Osteoblast (primary cell): ENCODE results near the gene ARMC12. TPM values are rescaled to one million over a fixed set of nuclear protein-coding genes. Genes with fewer than 3 reads are reported as not detected.

Experiments
- DNase-seq: peaks from one replicate; pipeline ENCODE4 v3.0.0; 2011; ENCODE audit warnings: low spot score, mixed read lengths; ENCODE audit not compliant: insufficient read length; ENCODE audit errors: missing footprints
- H2AFZ ChIP-seq: 2 replicates; pipeline ENCODE4 v1.6.0; 2011; ENCODE audit warnings: mild to moderate bottlenecking, low read length
- H3K27ac ChIP-seq: 2 replicates; pipeline ENCODE4 v1.5.1; 2011; ENCODE audit warnings: mild to moderate bottlenecking, low read depth, low read length, moderate library complexity
- H3K27me3 ChIP-seq: 2 replicates; pipeline ENCODE4 v1.6.0; 2012; ENCODE audit warnings: mild to moderate bottlenecking, control low read depth, inconsistent platforms, low read length, moderate library complexity; ENCODE audit not compliant: insufficient read depth
- H3K36me3 ChIP-seq: 2 replicates; pipeline ENCODE4 v1.5.1; 2011; ENCODE audit warnings: mild to moderate bottlenecking, low read length, control low read depth, moderate library complexity; ENCODE audit not compliant: insufficient read depth
- H3K4me1 ChIP-seq: 2 replicates; pipeline ENCODE4 v1.5.1; 2011; ENCODE audit warnings: mild to moderate bottlenecking, low read length, control low read depth, moderate library complexity; ENCODE audit not compliant: insufficient read depth
- H3K4me2 ChIP-seq: 2 replicates; pipeline ENCODE4 v1.6.0; 2011; ENCODE audit warnings: mild to moderate bottlenecking, low read length; ENCODE audit not compliant: insufficient read depth
- H3K4me3 ChIP-seq: fragments of 200-600 bp; sonication (generic); 3 replicates; pipeline ENCODE4 v1.5.1; 2012; ENCODE audit warnings: mild to moderate bottlenecking, low read length, inconsistent platforms; ENCODE audit not compliant: insufficient read depth
- H3K79me2 ChIP-seq: 2 replicates; pipeline ENCODE4 v1.6.0; 2012; ENCODE audit warnings: mild to moderate bottlenecking, low read length, control low read depth, inconsistent platforms; ENCODE audit not compliant: insufficient read depth
- H3K9me3 ChIP-seq: 2 replicates; pipeline ENCODE4 v1.5.1; 2011; ENCODE audit warnings: low read depth, low read length, control low read depth
- H4K20me1 ChIP-seq: 2 replicates; pipeline ENCODE4 v1.6.0; 2012; ENCODE audit warnings: mild to moderate bottlenecking, low read length, control low read depth; ENCODE audit not compliant: insufficient read depth
- total RNA-seq: library from RNA; depleted of rRNA; stranded (reverse); fragments of >200 nt; gene quantifications from 2 replicates; pipeline ENCODE4 v1.2.3, GENCODE V29; 2012
- TF ChIP-seq, protein P1 (sequence below): IDR thresholded peaks from 2 replicates; pipeline ENCODE4 v1.5.1; 2011; ENCODE audit warnings: mild to moderate bottlenecking, low read depth, low read length, moderate library complexity; ENCODE audit errors: extremely low read depth

The ARMC12 gene
- total RNA-seq, 1 donor, result 0.36 TPM

DNA sequence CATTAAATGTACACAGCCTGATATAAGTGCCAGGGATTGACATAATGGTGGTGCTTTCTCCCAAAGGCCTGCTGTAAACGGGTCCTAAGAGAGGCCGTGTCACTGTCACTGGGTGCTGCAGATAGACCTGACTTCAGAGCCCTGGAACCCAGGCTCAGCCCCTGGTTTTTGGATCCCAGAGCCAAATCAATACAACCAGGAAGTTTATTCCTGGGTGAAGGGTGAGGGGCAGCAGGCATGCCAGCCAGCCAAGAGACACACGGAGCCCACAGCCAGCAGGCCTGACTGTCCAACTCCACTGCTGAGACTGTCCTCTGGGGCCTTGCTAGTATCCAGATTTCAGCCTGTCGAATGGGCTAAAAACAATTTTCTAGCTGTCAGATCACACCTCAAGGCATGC is 12.8 kb upstream of the ARMC12 start:
- no peak overlapping the region for H3K27ac ChIP-seq
- no peaks in the 10 kb centered on the region for H4K20me1 ChIP-seq
- H3K4me1 ChIP-seq, result peaks cover 35% of the 10 kb centered on the region
- TF ChIP-seq, protein P1, sequence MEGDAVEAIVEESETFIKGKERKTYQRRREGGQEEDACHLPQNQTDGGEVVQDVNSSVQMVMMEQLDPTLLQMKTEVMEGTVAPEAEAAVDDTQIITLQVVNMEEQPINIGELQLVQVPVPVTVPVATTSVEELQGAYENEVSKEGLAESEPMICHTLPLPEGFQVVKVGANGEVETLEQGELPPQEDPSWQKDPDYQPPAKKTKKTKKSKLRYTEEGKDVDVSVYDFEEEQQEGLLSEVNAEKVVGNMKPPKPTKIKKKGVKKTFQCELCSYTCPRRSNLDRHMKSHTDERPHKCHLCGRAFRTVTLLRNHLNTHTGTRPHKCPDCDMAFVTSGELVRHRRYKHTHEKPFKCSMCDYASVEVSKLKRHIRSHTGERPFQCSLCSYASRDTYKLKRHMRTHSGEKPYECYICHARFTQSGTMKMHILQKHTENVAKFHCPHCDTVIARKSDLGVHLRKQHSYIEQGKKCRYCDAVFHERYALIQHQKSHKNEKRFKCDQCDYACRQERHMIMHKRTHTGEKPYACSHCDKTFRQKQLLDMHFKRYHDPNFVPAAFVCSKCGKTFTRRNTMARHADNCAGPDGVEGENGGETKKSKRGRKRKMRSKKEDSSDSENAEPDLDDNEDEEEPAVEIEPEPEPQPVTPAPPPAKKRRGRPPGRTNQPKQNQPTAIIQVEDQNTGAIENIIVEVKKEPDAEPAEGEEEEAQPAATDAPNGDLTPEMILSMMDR, result no peak
- no peak overlapping the region for H2AFZ ChIP-seq
- H3K4me3 ChIP-seq, result no peak overlapping the region
- no peaks in the 10 kb centered on the region for H3K79me2 ChIP-seq
- no peaks in the 10 kb centered on the region for H3K9me3 ChIP-seq
- DNase-seq, result no peak
- no peaks in the 10 kb centered on the region for H3K27me3 ChIP-seq
- no peak overlapping the region for H3K4me2 ChIP-seq
- no peaks in the 10 kb centered on the region for H3K36me3 ChIP-seq

DNA sequence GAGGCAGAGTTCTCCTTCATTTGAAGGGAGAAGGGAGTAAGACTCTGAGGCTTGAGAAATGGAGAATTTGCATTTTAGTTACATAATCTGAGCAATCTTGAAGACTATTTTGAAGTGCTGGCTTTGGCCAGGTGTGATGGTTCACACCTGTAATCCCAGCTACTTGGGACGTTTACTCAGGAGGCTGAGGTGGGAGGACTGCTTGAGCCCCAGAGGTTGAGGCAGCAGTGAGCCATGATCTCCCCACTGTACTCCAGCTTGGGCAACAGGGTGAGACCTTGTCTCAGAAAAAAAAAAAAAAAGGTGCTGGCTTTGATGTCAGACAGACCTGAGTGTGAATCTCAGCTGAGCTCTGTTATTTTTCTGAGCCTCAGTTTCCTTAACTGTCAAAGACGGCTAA is 12.4 kb upstream of the ARMC12 start:
- Histone ChIP-seq H2AFZ (no peak overlapping the region), H4K20me1 (no peaks in the 10 kb centered on the region), H3K36me3 (no peaks in the 10 kb centered on the region), H3K4me2 (no peak overlapping the region), H3K4me3 (no peak overlapping the region), H3K27ac (no peak overlapping the region), H3K4me1 (peaks cover 35% of the 10 kb centered on the region), H3K27me3 (no peaks in the 10 kb centered on the region), H3K79me2 (no peaks in the 10 kb centered on the region), H3K9me3 (no peaks in the 10 kb centered on the region)
- no peak for DNase-seq
- TF ChIP-seq, protein P1, result no peak

DNA sequence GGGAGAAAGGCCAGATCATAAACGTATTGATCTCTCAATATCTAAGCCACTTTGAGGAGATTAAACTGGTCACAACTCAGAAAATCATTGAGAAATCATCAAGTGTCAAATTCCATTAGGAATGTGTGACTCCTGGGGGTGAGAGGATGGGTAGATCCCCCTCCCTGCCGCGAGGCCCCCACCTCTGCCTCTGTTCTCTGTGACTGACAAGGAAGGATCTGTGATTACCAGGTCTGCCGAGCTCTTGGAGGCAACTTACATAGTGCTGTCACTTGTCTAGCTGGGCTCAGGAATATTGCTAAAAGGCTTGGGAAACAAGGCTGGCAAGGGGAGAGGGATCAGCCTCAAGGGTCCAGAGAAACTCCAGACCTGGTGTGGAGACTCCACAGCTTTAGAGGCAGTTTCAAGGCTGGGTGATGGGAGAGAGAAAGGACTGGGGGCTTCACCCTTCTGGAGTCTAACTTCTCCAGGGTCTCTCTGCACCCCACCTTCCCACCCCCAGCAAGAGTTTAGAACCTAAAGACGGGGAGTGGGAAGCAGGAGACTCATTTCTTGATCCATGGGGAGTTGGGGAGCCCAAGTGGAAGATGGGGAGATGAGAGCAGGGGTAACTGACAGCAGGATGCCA is 11.6 kb upstream of the ARMC12 start:
- H3K79me2 ChIP-seq, result no peaks in the 10 kb centered on the region
- no peaks in the 10 kb centered on the region for H4K20me1 ChIP-seq
- H3K4me1 ChIP-seq, result peaks cover 30% of the 10 kb centered on the region
- H3K27ac ChIP-seq, result no peak overlapping the region
- no peak overlapping the region for H3K4me2 ChIP-seq
- peak overlapping the region; percentile 33 for H2AFZ ChIP-seq
- no peaks in the 10 kb centered on the region for H3K36me3 ChIP-seq
- DNase-seq, result no peak
- H3K9me3 ChIP-seq, result no peaks in the 10 kb centered on the region
- TF ChIP-seq, protein P1, result no peak
- no peak overlapping the region for H3K4me3 ChIP-seq
- no peaks in the 10 kb centered on the region for H3K27me3 ChIP-seq

DNA sequence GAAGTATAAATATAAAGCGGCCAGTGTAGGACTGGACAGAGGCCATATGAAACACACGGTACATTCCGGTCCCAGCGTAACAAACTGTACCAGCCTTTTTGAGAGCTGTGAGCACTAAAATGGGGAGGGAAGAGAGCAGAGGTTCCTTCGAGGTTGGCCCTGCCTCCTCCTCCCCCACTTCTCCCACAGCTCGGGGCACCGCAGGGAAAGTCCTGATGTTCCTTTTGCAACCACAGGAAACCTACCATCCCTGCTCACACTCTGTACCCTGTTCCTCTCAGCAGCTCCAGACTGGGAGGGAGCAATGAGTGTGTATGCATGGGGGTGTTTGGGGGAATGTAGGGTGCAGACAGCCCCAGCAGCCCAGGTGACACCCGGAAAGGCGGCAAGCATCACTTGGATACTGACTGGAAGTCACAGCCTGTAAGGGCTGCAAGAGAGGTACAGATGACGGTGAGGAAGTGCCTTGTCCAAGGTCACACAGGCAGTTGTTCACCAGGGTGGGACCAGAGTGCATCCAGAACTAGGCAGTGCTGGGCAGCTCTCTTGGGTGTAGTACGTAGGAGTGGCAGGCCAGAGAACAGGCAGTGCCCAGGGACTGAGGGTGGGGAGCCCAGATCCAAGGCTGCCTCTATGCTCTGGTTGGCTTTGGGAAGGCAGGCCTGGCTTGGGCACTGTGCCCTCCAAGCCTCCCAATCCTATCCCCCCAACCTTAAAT is 11.0 kb upstream of the ARMC12 start:
- H3K79me2 ChIP-seq, result no peaks in the 10 kb centered on the region

More for the DNA sequence above, 11.0 kb upstream of the ARMC12 start:
- peak; percentile 88 for DNase-seq
- Histone ChIP-seq H3K27ac (no peak overlapping the region), H2AFZ (peak overlapping the region; percentile 63), H3K4me3 (no peak overlapping the region), H3K27me3 (no peaks in the 10 kb centered on the region), H4K20me1 (no peaks in the 10 kb centered on the region), H3K36me3 (no peaks in the 10 kb centered on the region), H3K9me3 (no peaks in the 10 kb centered on the region), H3K4me1 (peaks cover 27% of the 10 kb centered on the region), H3K4me2 (peak overlapping the region; percentile 14)
- TF ChIP-seq, protein P1, result no peak
